GM18526 (cell line): ENCODE results near the gene SCRN1.

Experiments
- POLR2A ChIP-seq: IDR thresholded peaks from 3 replicates; pipeline ENCODE4 v1.6.1; 2011; ENCODE audit not compliant: insufficient read length; ENCODE audit errors: extremely low read depth

Gene SCRN1

GRCh38 chr7:29957521-29958310 is 31.9 kb downstream of the SCRN1 start:
- no peak for TF ChIP-seq POLR2A

DNA sequence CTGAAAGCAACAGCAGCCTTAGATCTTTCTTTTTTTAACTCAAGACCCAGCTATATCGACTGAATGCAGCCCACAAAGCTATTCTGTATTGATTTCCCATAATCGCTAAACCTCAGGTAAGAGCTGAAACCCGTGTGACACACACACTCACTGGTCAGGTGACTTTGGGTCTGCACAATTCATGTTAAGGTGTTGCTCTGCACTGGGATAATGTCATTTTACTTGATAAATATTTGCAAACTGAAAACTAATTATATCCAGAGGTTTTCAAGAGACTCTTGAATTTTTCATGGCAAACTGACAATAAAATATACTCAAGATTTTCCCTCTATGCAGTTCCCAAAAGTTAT is 33.1 kb downstream of the SCRN1 start:
- TF ChIP-seq POLR2A: no peak

- TF ChIP-seq POLR2A: no peak
Measured at GRCh38 chr7:29955799-29956486, 33.7 kb downstream of the SCRN1 start.

DNA sequence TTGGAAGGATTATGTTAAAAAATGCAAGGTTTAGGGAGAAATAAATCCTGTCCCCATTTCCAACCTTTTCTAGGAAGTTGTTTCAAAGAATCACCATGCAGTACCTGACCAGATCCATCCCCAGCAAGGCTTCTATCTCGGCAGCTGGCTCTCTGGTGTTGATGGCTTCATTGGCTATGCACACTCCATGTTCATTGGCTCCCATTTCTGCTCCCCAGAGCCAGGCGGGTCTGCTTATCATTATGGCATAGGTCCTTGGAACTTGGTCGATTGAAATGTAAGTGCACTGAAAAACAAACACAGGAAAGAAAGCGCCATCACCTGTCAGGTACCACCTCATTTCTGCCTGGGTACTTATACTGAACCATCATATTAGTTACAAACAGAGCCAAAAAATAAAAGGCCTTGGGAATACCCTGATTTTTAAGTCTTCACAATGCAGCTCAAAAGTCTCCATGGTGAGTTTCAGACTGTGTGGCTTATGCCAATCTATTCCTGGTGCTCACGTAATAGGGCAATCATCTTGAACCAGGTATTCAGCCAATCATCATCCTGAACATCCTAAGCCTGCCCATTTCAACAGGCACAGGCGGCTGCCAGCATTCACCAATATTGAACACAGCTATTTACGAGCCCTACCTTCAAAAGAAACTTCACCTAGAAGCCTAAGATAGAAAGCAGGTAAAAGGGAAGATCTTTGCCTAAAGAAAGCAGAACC is 34.4 kb downstream of the SCRN1 start:
- TF ChIP-seq POLR2A: no peak

GRCh38 chr7:29953726-29954347 is 35.8 kb downstream of the SCRN1 start:
- no peak for TF ChIP-seq POLR2A

- TF ChIP-seq POLR2A: no peak
Measured at GRCh38 chr7:29951206-29951605, 38.4 kb downstream of the SCRN1 start.

- no peak for TF ChIP-seq POLR2A
Measured at GRCh38 chr7:29950480-29950879, 39.1 kb downstream of the SCRN1 start.

DNA sequence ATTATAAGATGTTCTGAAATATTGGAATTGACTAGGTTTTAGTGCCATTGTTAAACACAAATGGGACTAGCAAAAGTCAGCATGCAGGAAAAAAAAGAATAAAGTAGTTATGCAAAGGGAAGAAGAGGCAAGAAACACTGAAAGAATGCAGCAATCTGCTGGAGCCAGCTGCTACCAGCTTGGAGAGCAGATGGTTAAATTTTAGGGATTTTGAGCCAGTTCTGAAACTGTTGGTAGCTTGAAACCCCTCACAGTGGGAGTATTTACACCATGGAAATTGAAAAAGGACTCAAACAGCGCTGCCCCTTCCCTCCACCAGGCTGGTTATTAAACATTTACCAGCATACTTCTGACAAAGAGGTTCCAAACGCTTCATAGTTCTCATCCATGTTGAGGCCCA is 41.0 kb downstream of the SCRN1 start:
- TF ChIP-seq POLR2A: no peak

DNA sequence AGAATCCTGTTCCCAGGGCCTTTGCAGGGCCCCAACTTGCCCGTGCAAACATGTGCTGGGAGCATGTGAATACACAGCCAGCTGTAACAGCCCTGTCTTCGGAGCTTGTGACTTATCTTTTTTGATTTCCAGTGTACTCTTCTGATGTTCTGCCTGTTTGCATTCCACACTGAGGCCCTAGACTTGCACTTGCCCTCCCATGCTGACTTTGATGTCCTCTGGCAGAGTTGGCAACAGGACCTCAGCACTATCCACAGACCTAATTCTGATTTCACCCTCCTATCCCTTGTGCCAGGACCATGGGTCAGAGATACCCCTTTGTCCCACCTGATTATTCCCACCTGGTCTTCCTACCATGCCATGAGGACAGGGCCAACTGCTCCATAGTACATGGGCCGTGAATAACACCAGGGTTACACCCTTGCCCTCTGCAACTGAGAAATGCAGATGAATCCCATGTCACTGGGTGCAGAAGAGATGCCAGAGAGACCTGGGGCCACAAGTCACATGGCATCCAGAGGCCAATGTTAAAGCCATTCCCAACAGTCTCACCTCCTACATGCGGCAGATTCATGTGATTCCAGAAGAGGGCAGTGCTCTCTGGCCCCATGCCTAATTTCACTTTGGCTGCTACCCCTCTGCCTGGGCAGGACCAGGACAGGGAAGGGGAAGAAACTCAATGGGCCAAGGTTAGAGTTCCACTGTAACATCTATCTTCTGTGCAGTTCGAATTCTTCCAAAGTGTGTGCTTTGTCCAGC is 43.0 kb downstream of the SCRN1 start:
- TF ChIP-seq POLR2A: no peak

DNA sequence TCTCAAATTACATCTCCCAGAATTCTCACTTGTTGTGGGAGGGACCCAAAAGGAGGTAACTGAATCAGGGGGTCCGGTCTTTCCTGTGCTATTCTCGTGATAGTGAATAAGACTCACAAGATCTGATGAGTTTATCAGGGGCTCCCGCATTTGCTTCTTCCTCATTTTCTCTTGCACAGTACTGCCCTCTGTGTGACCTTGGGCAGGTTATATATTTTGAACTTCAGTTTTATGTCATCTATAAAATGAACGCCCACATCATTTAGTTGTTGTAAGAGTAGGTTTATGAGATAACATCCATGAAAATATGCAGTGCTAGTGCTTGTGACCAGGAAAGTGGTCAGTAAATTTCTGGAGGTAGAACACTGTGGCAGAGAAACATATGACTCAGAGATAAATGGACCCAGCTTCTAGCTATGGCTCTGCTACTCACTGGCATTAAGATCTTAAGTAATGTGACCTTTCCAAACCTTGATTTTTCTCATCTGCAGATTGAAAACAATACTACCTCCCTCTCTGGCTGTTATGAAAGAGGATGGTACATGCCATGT is 44.3 kb downstream of the SCRN1 start:
- no peak for TF ChIP-seq POLR2A

- TF ChIP-seq POLR2A: no peak
Measured at GRCh38 chr7:29940199-29940598, 49.4 kb downstream of the SCRN1 start.

- TF ChIP-seq POLR2A: no peak
Measured at GRCh38 chr7:29937132-29937531, 52.5 kb downstream of the SCRN1 start.

DNA sequence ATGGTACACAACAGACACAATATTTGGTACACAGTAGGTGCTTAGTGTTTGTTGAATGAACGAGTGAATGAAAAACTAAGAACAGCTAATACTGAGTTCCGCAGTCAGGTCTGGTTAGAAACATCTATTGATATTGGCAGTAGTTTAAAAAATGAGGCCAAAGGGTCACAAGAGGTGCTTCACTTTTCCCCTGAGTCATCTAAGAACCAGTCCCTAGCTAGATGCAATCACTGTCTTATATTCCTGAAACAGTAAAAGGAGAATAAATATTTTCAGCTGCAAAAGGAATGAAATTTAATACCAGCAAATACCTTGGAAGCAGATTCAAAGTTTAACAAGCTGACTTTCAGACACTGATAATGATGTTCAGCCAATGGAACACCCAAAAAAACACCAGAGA is 54.5 kb downstream of the SCRN1 start:
- TF ChIP-seq POLR2A: no peak

DNA sequence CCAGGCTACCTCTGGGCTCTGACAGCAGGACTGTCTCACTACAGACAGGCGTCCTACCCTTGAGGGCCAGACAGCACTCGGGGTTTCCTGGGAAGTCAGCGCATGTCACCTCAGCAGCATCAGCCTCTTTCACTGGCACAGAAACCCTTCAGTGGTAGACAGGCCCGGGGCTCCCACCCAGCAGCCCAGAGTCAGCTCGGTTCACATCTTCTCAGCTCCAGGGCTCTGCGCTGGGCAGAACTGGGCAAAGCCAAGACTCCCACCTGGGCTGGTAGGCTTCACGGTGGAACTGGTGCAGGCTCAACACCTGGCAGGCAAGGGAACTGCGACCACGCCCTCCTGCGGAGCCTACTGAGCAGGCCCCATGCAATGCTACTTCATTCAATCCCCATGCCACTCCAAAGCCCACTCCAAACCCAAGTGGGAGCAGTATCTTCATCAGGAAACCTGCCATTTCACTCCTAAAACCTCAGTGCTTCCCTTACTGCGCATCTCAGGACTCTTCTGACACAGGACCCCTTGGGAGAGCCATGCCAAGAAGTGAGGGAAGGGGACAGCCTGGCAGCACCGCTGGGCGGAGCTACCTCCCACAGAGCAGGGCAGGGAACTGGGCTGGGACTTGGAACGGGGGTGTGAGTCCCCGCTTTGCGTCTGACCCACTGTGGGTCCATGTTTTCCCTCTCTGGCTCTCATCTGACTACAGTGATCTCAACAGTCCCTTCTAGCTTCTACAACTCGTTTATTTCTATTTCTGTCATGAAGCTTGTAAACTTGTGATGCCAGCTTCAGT is 60.4 kb downstream of the SCRN1 start:
- TF ChIP-seq POLR2A: no peak
